Adrenal gland (tissue), 12 donors: ENCODE results near the gene HIVEP3. TPM values are rescaled to one million over a fixed set of nuclear protein-coding genes. Genes with fewer than 3 reads are reported as not detected.

Experiments used
- DNase-seq, 7 donors: peaks; one replicate each; pipeline ENCODE4 v3.0.0-alpha.2; 2019 to 2020
- H3K27ac ChIP-seq, 5 donors: fragments of 200-600 bp; sonication (generic) in 4 of 5; 1 replicate in 3 of 5; 2 replicates in 2 of 5; pipeline versions ENCODE4 v1.5.1 to v1.8.0; 2016 to 2020; ENCODE audit warnings: mild to moderate bottlenecking in 1 of 5
- H3K27me3 ChIP-seq: fragments of 200-600 bp; 2 replicates; pipeline ENCODE4 v1.8.0; 2021
- H3K36me3 ChIP-seq, 2 donors: fragments of 200-600 bp; replicated peaks in 1 of 2; 1 replicate in 1 of 2; 2 replicates in 1 of 2; pipeline versions ENCODE4 v1.5.1 to v1.8.0; 2018 to 2022
- H3K4me1 ChIP-seq, 2 donors: fragments of 200-600 bp; replicated peaks in 1 of 2; 1 replicate in 1 of 2; 2 replicates in 1 of 2; pipeline versions ENCODE4 v1.5.1 to v1.8.0; 2018 to 2021
- H3K4me3 ChIP-seq, 4 donors: fragments of 200-600 bp; sonication (generic) in 3 of 4; one replicate each; pipeline ENCODE4 v1.5.1; 2016 to 2018
- H3K9me3 ChIP-seq, 3 donors: fragments of 200-600 bp; sonication (generic) in 1 of 3; replicated peaks in 1 of 3; 1 replicate in 2 of 3; 2 replicates in 1 of 3; pipeline versions ENCODE4 v1.5.1 to v1.8.0; 2016 to 2021
- POLR2A ChIP-seq, 2 donors: fragments of 450-650 bp; IDR thresholded peaks; one replicate each; pipeline ENCODE4 v1.6.1; 2017; ENCODE audit warnings: antibody characterized with exemption in 2 of 2, mild to moderate bottlenecking in 2 of 2, moderate library complexity in 1 of 2
- WGBS, 4 donors: extraction: QIAGEN DNeasy Blood & Tissue Kit in 2 of 4; methylation state at CpG; one replicate each; pipeline versions ENCODE4 v1.1.5 to v1.1.7; 2013 to 2017; 5-methylcytosine and 5-hydroxymethylcytosine counted together
- intact Hi-C, 2 donors: fragments of 100-400 bp; cut with DNase I; formaldehyde crosslinking; loops; one replicate each; pipeline versions ENCODE4 v1.14.1 to v1.15.0; 2022 to 2023
- polyA plus RNA-seq, 3 donors: library from polyadenylated mRNA; stranded (reverse); fragments of 200-250 nt in 2 of 3; fragments of 350-450 nt in 1 of 3; fragmentation: Illumina TruSeq in 1 of 3; extraction: RNeasy Lipid Tissue Mini Kit (QIAGEN cat#74804) in 1 of 3; gene quantifications; one replicate each; pipeline ENCODE4 v1.2.3, GENCODE V29; 2013 to 2014
- total RNA-seq, 9 donors: library from RNA; depleted of rRNA in 4 of 9; stranded (reverse); fragments of >200 nt in 4 of 9; fragments of 120-200 nt in 1 of 9; fragmentation: NEBNext Ultra II Directional in 1 of 9; extraction: Animal tissue kit (Norgen Biotek cat#: 25700) in 1 of 9; gene quantifications; one replicate each; pipeline versions ENCODE4 v1.1.0 to v1.2.4, GENCODE V29; 2013 to 2023
- TF ChIP-seq, protein P1 (sequence below), 6 experiments: fragments of 450-650 bp in 4 of 6; fragments of 200-600 bp in 2 of 6; sonication (generic) in 1 of 6; IDR thresholded peaks; 1 replicate in 5 of 6; 2 replicates in 1 of 6; pipeline versions ENCODE4 v1.5.1 to v1.8.0; 2016 to 2021; ENCODE audit warnings: antibody characterized with exemption in 6 of 6, mild to moderate bottlenecking in 2 of 6, moderate library complexity in 1 of 6
- donor health status: healthy with polysubstance abuse.
- donor health status: Bipolar disorder and iron deficiency.
- donor health status: DM: yes; HTN: yes; CAD: no.
- donor health status: DM: no; HTN: no; CAD: no.
- donor health status: DM: no; HTN: no; CAD: no.
- donor health status: DM: yes; HTN: yes; CAD: no.

HIVEP3 gene
- total and polyA plus RNA-seq, 12 donors = 3.2 to 7.7 (median 7.0) TPM

- 67 to 89% (median 78%) methylated on average over 5 of the region's 5 CpGs for WGBS, 4 donors
- Histone ChIP-seq H3K4me3 (no peak overlapping the region), H3K27ac (no peak overlapping the region), H3K4me1 (no peaks in the 10 kb centered on the region), H3K36me3 (no peaks in the 10 kb centered on the region), H3K9me3 (no peaks in the 10 kb centered on the region), H3K27me3 (no peaks in the 10 kb centered on the region)
- no peak for DNase-seq
- TF ChIP-seq POLR2A (IDR thresholded peaks at IDR 0.05) = no peak
- TF ChIP-seq, protein P1, sequence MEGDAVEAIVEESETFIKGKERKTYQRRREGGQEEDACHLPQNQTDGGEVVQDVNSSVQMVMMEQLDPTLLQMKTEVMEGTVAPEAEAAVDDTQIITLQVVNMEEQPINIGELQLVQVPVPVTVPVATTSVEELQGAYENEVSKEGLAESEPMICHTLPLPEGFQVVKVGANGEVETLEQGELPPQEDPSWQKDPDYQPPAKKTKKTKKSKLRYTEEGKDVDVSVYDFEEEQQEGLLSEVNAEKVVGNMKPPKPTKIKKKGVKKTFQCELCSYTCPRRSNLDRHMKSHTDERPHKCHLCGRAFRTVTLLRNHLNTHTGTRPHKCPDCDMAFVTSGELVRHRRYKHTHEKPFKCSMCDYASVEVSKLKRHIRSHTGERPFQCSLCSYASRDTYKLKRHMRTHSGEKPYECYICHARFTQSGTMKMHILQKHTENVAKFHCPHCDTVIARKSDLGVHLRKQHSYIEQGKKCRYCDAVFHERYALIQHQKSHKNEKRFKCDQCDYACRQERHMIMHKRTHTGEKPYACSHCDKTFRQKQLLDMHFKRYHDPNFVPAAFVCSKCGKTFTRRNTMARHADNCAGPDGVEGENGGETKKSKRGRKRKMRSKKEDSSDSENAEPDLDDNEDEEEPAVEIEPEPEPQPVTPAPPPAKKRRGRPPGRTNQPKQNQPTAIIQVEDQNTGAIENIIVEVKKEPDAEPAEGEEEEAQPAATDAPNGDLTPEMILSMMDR (IDR thresholded peaks at IDR 0.05) = no peak
- intact Hi-C loops = no loop called here
Observed at GRCh38 chr1:41882068-41882477, 36.6 kb downstream of the HIVEP3 start.

DNA sequence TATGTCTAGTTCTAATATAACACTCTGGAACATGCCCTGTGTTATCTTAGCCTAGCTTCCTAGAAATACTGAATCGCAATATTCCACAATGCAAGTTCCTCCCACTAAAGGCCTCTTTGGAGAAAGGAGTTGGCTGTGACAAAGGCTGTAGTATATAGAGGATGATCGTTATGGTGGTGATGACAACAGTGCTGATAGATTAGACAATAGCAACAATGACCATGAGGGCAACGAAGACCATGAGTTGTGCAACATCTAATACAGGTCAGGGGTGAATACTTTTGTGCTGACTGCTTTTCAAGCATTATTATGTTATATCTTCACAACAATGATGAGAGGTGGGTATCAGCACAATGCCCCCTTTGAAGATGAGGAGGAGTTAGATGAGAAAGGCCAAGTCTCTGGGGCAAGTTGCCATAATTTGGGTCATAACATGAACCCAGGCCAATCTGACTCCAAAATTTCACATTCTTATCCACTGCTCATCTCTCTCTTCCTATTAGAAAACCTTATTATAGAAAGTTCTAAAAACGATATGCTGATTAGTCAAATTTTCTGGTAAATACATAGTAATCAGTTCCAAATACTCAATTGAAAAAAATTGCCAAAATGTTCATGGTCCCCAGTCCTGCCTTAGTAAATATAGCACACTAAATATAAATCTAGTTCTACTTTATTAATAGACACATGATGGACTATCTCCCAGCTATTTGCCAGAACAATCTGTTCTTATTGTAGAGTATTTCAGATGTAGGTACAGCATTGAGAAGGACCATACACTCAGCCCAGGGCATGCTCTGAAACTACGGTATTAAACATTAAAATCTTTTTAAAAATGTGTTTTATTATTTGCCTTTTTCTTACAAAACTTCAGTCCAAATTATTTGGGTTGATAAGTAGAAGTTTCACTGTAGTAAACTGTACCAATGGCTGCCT lies 37.5 kb downstream of the HIVEP3 start:
- TF ChIP-seq POLR2A (IDR thresholded peaks at IDR 0.05) = no peak
- TF ChIP-seq, protein P1 (IDR thresholded peaks at IDR 0.05) = no peak
- Histone ChIP-seq H3K4me3 (no peak overlapping the region), H3K27ac (no peak overlapping the region), H3K9me3 (no peaks in the 10 kb centered on the region), H3K36me3 (no peaks in the 10 kb centered on the region), H3K27me3 (no peaks in the 10 kb centered on the region), H3K4me1 (peaks cover 0 to 6% of the 10 kb centered on the region in 2 donors)
- DNase-seq = no peak
- intact Hi-C loops = no loop called here
- 66 to 77% (median 69%) methylated on average over 5 of the region's 5 CpGs for WGBS, 4 donors

GRCh38 chr1:41880261-41880660 lies 38.5 kb downstream of the HIVEP3 start:
- no peak overlapping the region for H3K4me3 ChIP-seq
- WGBS, 4 donors = 69 to 92% (median 78%) methylated on average over 4 of the region's 4 CpGs
- no peaks in the 10 kb centered on the region for H3K36me3 ChIP-seq
- peaks cover 0 to 12% of the 10 kb centered on the region in 2 donors for H3K4me1 ChIP-seq
- no peaks in the 10 kb centered on the region for H3K9me3 ChIP-seq
- DNase-seq = no peak
- H3K27ac ChIP-seq = no peak overlapping the region
- no peak for TF ChIP-seq POLR2A (IDR thresholded peaks at IDR 0.05)
- TF ChIP-seq, protein P1 (IDR thresholded peaks at IDR 0.05) = no peak
- H3K27me3 ChIP-seq = no peaks in the 10 kb centered on the region
- intact Hi-C loops = no loop called here

- TF ChIP-seq POLR2A (IDR thresholded peaks at IDR 0.05) = no peak
- TF ChIP-seq, protein P1 (IDR thresholded peaks at IDR 0.05) = no peak
- DNase-seq = no peak
- Histone ChIP-seq H3K4me1 (peaks cover 0 to 18% of the 10 kb centered on the region in 2 donors), H3K27me3 (no peaks in the 10 kb centered on the region), H3K27ac (no peak overlapping the region), H3K9me3 (no peaks in the 10 kb centered on the region), H3K4me3 (no peak overlapping the region), H3K36me3 (no peaks in the 10 kb centered on the region)
- intact Hi-C loops = no loop called here
Observed at GRCh38 chr1:41879617-41880016, 39.1 kb downstream of the HIVEP3 start.
